ENCODE measurements around the gene DYNLL2. TPM values are rescaled to one million over a fixed set of nuclear protein-coding genes. Genes with fewer than 3 reads are reported as not detected.

The DYNLL2 gene
- total RNA-seq, result 10 to 100 TPM in 1 of 2 donors, 1 to 10 TPM in 1; 6.9 to 12.0 TPM

GRCh38 chr17:58082870-58083490 is at the start of gene DYNLL2:
Gene DYNLL2, plus strand, starts transcription at chr17:58083419. Its CDS starts 3,672 bp downstream, at chr17:58087091.

Other genes with a start within 250 kb of the DYNLL2 start
- 10 to 100 TPM; 14.1 to 29.6 TPM for gene MRPS23, start 233.4 kb upstream of the DYNLL2 start, total RNA-seq
- gene CUEDC1, start 128.0 kb upstream of the DYNLL2 start, total RNA-seq, result 10 to 100 TPM; 14.1 to 16.3 TPM
- gene VEZF1, start 95.2 kb upstream of the DYNLL2 start, total RNA-seq, result 10 to 100 TPM; 44.7 to 51.0 TPM
- 100 to 1,000 TPM; 195 to 431 TPM for gene SRSF1, start 76.2 kb upstream of the DYNLL2 start, total RNA-seq
- not detected for gene OR4D1, start 65.0 kb downstream of the DYNLL2 start, total RNA-seq
- gene OR4D2, start 83.6 kb downstream of the DYNLL2 start, total RNA-seq, result not detected
- not detected for gene EPX, start 109.3 kb downstream of the DYNLL2 start, total RNA-seq
- 10 to 100 TPM; 10.3 to 15.1 TPM for gene MKS1, start 135.8 kb downstream of the DYNLL2 start, total RNA-seq
- gene LPO, start 155.2 kb downstream of the DYNLL2 start, total RNA-seq, result not detected
- under 1 TPM in 1 of 2 donors, not detected in 1; 0.34 TPM for gene MPO, start 197.5 kb downstream of the DYNLL2 start, total RNA-seq
- gene TSPOAP1, start 245.4 kb downstream of the DYNLL2 start, total RNA-seq, result 1 to 10 TPM in 1 of 2 donors, under 1 TPM in 1; 0.33 to 2.8 TPM

Measured in melanocyte of skin (primary cell).